Measurements from ENCODE around the gene RAB9B. TPM values are rescaled to one million over a fixed set of nuclear protein-coding genes. Genes with fewer than 3 reads are reported as not detected.

The RAB9B gene
- total RNA-seq, 1 experiment from 2014 or later = 0.31 TPM

- H3K23ac ChIP-seq (ENCODE audit: insufficient read length, low read depth, low read length) = no peak overlapping the region
- H4K91ac ChIP-seq (ENCODE audit: insufficient read length, low read depth, low read length) = no peak overlapping the region
- no peaks in the 10 kb centered on the region for H4K20me1 ChIP-seq (ENCODE audit: control insufficient read depth, insufficient read depth, insufficient read length)
- Mint-ChIP-seq H3K27me3 (ENCODE audit: low read depth) (no peaks in the 10 kb centered on the region), H3K9me3 (peaks cover 0 to 18% of the 10 kb centered on the region in 2 experiments; a peak in 2 of 5 replicates), H3K4me1 (peaks cover 0 to 4% of the 10 kb centered on the region in 2 experiments; a peak in 2 of 4 replicates), H3K36me3 (ENCODE audit: insufficient read depth in 1 of 3, low read depth in 3 of 3) (peaks cover 10 to 31% (median 19%) of the 10 kb centered on the region in 3 experiments; a peak in 6 of 7 replicates), H3K27ac (peak overlapping the region in 2 of 3 experiments; percentile 32 to 36; a peak in 2 of 7 replicates), H3K4me3 (no peak overlapping the region)
- H3K27me3 ChIP-seq (ENCODE audit: insufficient read depth, low read length) = no peaks in the 10 kb centered on the region
- no peak overlapping the region for H4K5ac ChIP-seq (ENCODE audit: insufficient read length, low read depth, low read length)
- H3T11ph ChIP-seq (ENCODE audit: low read length) = no peak overlapping the region
- H2BK15ac ChIP-seq (ENCODE audit: low read depth, low read length) = no peak overlapping the region
- no peak overlapping the region for H4K8ac ChIP-seq (replicated peaks; ENCODE audit: insufficient read length, low read depth, low read length)
- H2BK20ac ChIP-seq (ENCODE audit: low read depth, low read length, poor library complexity, severe bottlenecking) = no peak overlapping the region
- no peak overlapping the region for H2AFZ ChIP-seq (ENCODE audit: low read length)
- H2BK12ac ChIP-seq (ENCODE audit: insufficient read length, low read depth, low read length) = no peak overlapping the region
- H3K9ac ChIP-seq (ENCODE audit: extremely low read depth, insufficient read length, low read length) = no peak overlapping the region
- no peak for DNase-seq
- H3K79me2 ChIP-seq (ENCODE audit: insufficient read depth, low read length) = no peaks in the 10 kb centered on the region
- H3K18ac ChIP-seq (ENCODE audit: insufficient read length, low read depth, low read length) = no peak overlapping the region
- H2BK120ac ChIP-seq (ENCODE audit: low read depth, low read length, poor library complexity, severe bottlenecking) = no peak overlapping the region
- no peak overlapping the region for H3K4ac ChIP-seq (ENCODE audit: low read depth, low read length)
- no peaks in the 10 kb centered on the region for H3K23me2 ChIP-seq (ENCODE audit: insufficient read length, low read depth, low read length, poor library complexity, severe bottlenecking)
- no CpG with 5 or more reads among the region's 4 CpGs for WGBS (ENCODE audit: extremely low coverage, insufficient read length, low lambda C conversion rate)
- H3K9me3 ChIP-seq (ENCODE audit: control insufficient read depth, low read depth, low read length) = no peaks in the 10 kb centered on the region
- no peak overlapping the region for H3K27ac ChIP-seq (ENCODE audit: insufficient read length, low read depth, low read length)
- H3K4me2 ChIP-seq (ENCODE audit: insufficient read depth, insufficient read length, low read length) = no peak overlapping the region
- no peak overlapping the region for H3K56ac ChIP-seq (ENCODE audit: insufficient read length, low read depth, low read length)
- H2AK5ac ChIP-seq (ENCODE audit: insufficient read length, low read length) = no peak overlapping the region
- H3K4me1 ChIP-seq (ENCODE audit: insufficient read depth, low read length) = no peaks in the 10 kb centered on the region
- no peak overlapping the region for H2BK5ac ChIP-seq (ENCODE audit: insufficient read length, low read length)
- H3K14ac ChIP-seq (ENCODE audit: insufficient read depth, low read length) = no peak overlapping the region
- no peak for TF ChIP-seq CTCF (conservative IDR thresholded peaks at IDR 0.05)
- no peaks in the 10 kb centered on the region for H3K79me1 ChIP-seq (ENCODE audit: insufficient read depth, low read depth, low read length, poor library complexity, severe bottlenecking)
Observed at GRCh38 chrX:103794119-103794518, 37.9 kb downstream of the RAB9B start.
